Stimulated activated CD8-positive, alpha-beta memory T cell treated with anti-CD3 and anti-CD28 coated beads, Interleukin-12 subunit alpha, Interleukin-12 subunit beta, amount 100 ng/mL, for 24 hours (primary cell): ENCODE results near the gene KRT3.

Source experiments
- DNase-seq: peaks from one replicate; pipeline ENCODE4 v3.0.0-alpha.2; 2020; ENCODE audit errors: extremely low read depth

KRT3 gene

GRCh38 chr12:52813885-52814709 is 18.2 kb upstream of the KRT3 start, which contains the start of gene KRT4:
TSS of gene KRT4 (minus strand) at chr12:52814116. CDS start at chr12:52814058, 58 bp downstream.
- no peak for DNase-seq

- no peak for DNase-seq
These were observed 17.4 kb upstream of the KRT3 start for GRCh38 chr12:52813203-52813819.

GRCh38 chr12:52812749-52813148 is 16.8 kb upstream of the KRT3 start:
- DNase-seq, result no peak

- no peak for DNase-seq
These were observed 16.1 kb upstream of the KRT3 start for GRCh38 chr12:52812073-52812400.

GRCh38 chr12:52811191-52812072 is 15.5 kb upstream of the KRT3 start:
- no peak for DNase-seq

GRCh38 chr12:52810554-52810953 is 14.6 kb upstream of the KRT3 start:
- no peak for DNase-seq

- DNase-seq, result no peak
These were observed 13.2 kb upstream of the KRT3 start for GRCh38 chr12:52809166-52809565.

GRCh38 chr12:52808573-52809160 is 12.8 kb upstream of the KRT3 start:
- no peak for DNase-seq

- no peak for DNase-seq
These were observed 11.9 kb upstream of the KRT3 start for GRCh38 chr12:52807544-52808470.

GRCh38 chr12:52806821-52807543 is 11.1 kb upstream of the KRT3 start:
- no peak for DNase-seq

GRCh38 chr12:52806169-52806811 is 10.4 kb upstream of the KRT3 start:
- DNase-seq, result no peak

GRCh38 chr12:52805739-52806138 is 9.8 kb upstream of the KRT3 start:
- DNase-seq, result no peak

GRCh38 chr12:52805000-52805399 is 9.1 kb upstream of the KRT3 start:
- DNase-seq, result no peak

GRCh38 chr12:52802442-52802841 is 6.5 kb upstream of the KRT3 start:
- DNase-seq, result no peak

- DNase-seq, result no peak
These were observed 5.9 kb upstream of the KRT3 start for GRCh38 chr12:52801773-52802172.

GRCh38 chr12:52800259-52800917 is 4.5 kb upstream of the KRT3 start:
- no peak for DNase-seq

- no peak for DNase-seq
These were observed 3.7 kb upstream of the KRT3 start for GRCh38 chr12:52799505-52800211.

GRCh38 chr12:52798671-52799504 is 3.0 kb upstream of the KRT3 start:
- DNase-seq, result no peak
